ENCODE data around the gene C16orf74.

C16orf74 gene

DNA sequence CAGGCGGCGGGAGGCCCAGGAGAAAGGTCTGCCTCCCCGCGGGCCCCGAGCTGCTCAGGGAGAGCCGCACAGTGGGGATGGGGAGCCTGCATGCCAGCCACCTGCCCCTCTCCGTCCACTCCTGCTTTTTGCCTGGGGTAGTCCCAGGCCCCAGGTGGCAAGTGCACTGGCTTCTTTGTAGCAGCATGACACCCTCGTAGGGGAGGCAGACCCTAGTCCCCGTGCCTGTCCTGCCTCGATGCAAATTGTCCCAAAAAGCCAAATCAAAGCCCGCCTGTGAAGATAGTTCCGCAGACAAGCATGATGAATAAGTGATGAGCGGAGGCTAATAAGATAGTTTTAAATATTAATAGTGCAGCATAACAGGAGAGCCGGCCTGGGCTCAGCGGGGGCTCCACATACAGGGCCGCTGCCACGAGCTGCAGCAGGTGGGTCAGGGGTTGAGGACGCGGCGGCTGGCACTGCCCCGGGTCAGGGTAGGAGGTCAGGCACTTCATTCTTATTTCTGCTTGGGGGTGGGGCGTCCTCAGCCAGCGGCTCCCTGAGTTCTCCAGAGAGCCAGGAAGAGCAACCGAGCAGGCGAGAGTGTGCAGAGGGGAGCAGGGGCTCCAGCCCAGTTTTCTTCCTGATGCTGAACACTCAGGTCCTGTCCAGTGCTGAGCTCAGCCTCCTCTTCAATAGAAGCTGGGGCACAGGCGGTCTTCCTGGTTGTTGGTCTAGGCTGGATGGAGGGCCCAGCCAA, 89.0 kb downstream of the C16orf74 start:
- Histone ChIP-seq H3K36me3 (ENCODE audit: control insufficient read depth, insufficient read depth, low read length) (peaks cover 76% of the 10 kb centered on the region), H3K9me3 (ENCODE audit: control insufficient read depth, low read length) (no peaks in the 10 kb centered on the region), H3K4me3 (ENCODE audit: insufficient read depth, low read depth, low read length, poor library complexity, severe bottlenecking) (no peak overlapping the region), H3K4me1 (ENCODE audit: control insufficient read depth, insufficient read depth, low read length, poor library complexity, severe bottlenecking) (no peaks in the 10 kb centered on the region), H3K27me3 (replicated peaks; ENCODE audit: control insufficient read depth, insufficient read depth, low read length, poor library complexity, severe bottlenecking) (no peaks in the 10 kb centered on the region), H3K27ac (ENCODE audit: insufficient read depth, low read length, poor library complexity, severe bottlenecking) (no peak overlapping the region)
- DNase-seq, result no peak

DNA sequence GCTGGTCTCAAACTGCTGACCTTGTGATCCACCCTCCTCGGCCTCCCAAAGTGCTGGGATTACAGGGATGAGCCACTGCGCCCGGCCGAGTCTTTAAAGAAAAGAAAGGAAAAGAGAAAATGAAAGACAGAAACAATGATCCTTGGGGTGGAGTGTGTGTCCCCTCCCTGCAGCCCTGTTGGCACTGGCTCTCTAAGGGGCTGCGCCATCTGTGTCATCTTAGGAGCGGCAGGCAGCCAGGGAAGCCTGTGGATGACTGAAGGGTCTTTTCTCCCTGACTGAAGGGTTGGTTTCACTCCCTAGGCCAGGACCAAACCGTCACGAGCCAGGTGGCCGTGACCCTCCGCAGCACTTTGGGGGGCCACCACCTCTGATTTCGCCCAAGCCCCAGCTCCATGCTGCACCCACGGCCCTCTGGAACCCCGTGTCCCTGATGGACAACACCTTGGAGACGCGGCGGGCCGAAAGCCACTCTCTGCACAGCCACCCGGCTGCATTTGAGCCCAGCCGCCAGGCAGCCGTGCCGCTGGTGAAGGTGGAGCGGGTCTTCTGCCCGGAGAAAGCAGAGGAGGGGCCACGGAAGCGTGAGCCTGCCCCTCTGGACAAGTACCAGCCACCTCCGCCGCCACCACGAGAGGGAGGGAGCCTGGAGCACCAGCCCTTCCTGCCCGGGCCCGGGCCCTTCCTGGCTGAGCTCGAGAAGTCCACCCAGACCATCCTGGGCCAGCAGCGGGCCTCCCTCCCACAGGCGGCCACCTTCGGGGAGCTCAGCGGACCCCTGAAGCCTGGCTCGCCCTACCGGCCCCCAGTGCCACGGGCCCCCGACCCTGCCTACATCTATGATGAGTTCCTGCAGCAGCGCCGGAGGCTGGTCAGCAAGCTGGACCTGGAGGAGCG, 89.8 kb downstream of the C16orf74 start:
- DNase-seq, result no peak
- Histone ChIP-seq H3K9me3 (ENCODE audit: control insufficient read depth, low read length) (no peaks in the 10 kb centered on the region), H3K36me3 (ENCODE audit: control insufficient read depth, insufficient read depth, low read length) (peaks cover 74% of the 10 kb centered on the region), H3K27me3 (replicated peaks; ENCODE audit: control insufficient read depth, insufficient read depth, low read length, poor library complexity, severe bottlenecking) (no peaks in the 10 kb centered on the region), H3K27ac (ENCODE audit: insufficient read depth, low read length, poor library complexity, severe bottlenecking) (no peak overlapping the region), H3K4me1 (ENCODE audit: control insufficient read depth, insufficient read depth, low read length, poor library complexity, severe bottlenecking) (no peaks in the 10 kb centered on the region), H3K4me3 (ENCODE audit: insufficient read depth, low read depth, low read length, poor library complexity, severe bottlenecking) (no peak overlapping the region)

DNA sequence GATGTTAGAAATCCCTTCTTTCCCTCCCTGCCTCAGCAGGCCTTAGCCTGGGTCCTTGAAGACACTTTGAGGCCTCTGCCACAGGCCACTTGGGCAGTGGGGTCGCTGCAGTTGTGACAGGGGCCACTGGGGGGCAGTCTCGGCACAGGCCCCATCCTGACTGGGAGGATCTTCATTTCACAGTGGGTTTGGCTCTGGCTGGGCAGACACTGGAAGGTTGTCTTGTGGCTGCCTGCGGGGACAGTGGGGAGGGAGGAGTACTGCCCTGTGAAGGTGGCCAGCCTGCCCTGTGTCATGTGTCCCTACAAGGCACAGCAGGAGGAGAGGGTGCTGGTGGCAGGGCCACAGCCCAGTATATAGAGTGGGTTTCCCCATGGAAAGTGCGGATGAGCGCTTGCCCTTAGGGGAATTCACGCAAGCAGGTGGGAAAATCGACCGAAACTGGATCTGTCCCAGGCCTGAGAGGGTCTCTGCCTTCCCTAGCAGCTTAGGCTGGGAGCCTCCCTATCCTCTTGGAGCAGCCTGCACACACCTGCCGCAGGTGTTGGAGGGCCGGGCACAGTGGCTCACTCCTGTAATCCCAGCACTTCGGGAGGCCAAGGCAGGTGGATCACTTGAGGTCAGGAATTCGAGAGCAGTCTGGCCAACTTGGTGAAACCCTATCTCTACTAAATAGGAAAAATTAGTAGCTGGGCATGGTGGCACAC, 90.9 kb downstream of the C16orf74 start:
- H3K4me3 ChIP-seq (ENCODE audit: insufficient read depth, low read depth, low read length, poor library complexity, severe bottlenecking), result no peak overlapping the region
- H3K4me1 ChIP-seq (ENCODE audit: control insufficient read depth, insufficient read depth, low read length, poor library complexity, severe bottlenecking), result no peaks in the 10 kb centered on the region
- no peaks in the 10 kb centered on the region for H3K9me3 ChIP-seq (ENCODE audit: control insufficient read depth, low read length)
- H3K27me3 ChIP-seq (replicated peaks; ENCODE audit: control insufficient read depth, insufficient read depth, low read length, poor library complexity, severe bottlenecking), result no peaks in the 10 kb centered on the region
- peak in 2 of 3 donors; percentile 9 to 27 for DNase-seq
- peaks cover 70% of the 10 kb centered on the region for H3K36me3 ChIP-seq (ENCODE audit: control insufficient read depth, insufficient read depth, low read length)
- H3K27ac ChIP-seq (ENCODE audit: insufficient read depth, low read length, poor library complexity, severe bottlenecking), result no peak overlapping the region

DNA sequence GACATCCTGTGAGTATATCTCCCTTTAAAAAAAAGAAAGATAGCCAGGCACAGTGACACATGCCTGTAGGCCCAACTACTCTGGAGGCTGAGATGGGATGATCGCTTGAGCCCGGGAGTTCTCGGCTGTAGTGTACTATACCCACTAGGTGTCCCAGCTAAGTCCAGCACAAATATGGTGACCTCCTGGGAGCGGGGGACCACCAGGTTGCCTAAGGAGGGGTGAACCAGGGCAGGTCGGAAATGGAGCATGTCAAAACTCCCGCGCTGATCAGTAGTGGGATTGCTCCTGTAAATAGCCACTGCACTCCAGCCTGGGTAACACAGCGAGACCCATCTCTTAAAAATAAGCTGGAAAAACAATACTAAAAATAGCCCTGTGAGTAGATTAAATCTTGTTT, 91.6 kb downstream of the C16orf74 start:
- no peak for DNase-seq
- peaks cover 63% of the 10 kb centered on the region for H3K36me3 ChIP-seq (ENCODE audit: control insufficient read depth, insufficient read depth, low read length)
- H3K27ac ChIP-seq (ENCODE audit: insufficient read depth, low read length, poor library complexity, severe bottlenecking), result no peak overlapping the region

DNA sequence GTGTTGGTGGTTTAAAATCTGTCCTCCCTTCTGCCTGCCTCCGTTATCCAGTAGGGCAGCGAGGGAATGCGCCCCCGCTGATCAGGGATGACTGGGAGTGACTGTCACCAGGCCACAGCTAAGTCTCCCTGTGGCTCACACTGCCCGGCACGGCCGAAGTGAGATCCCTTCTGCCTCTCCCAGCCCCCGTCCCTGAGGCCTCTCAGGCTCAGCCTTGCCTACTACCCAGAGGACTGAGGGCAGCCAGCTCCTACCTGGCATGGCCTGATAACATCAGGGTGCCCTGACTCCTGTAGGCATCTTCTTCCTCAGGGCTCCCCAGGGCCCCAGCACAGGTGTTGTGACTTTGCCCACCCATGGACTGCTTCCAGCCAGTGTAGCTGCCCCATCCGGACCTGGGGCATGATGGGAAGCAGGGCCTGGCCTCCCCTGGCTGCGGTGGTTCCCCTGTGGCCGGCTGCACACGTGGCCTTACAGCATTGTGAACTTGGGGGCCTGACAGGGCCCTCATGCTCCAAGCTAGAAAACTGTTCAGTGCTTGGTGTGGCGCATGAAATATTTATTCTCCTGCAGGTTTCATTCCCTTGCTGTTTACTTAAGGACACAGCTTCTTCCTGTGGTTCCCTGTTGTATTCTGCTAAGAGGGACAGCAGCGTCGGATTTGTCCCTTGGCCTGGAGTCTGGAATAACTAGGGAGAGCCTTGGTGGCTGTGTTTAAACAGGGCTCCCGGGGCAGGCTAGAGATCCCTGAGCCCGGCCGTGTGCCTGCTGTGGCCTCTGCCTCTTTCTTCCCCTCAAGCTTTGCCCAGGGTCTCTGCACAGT, 92.2 kb downstream of the C16orf74 start:
- Histone ChIP-seq H3K36me3 (ENCODE audit: control insufficient read depth, insufficient read depth, low read length) (peaks cover 57% of the 10 kb centered on the region), H3K4me3 (ENCODE audit: insufficient read depth, low read depth, low read length, poor library complexity, severe bottlenecking) (no peak overlapping the region), H3K9me3 (ENCODE audit: control insufficient read depth, low read length) (no peaks in the 10 kb centered on the region), H3K4me1 (ENCODE audit: control insufficient read depth, insufficient read depth, low read length, poor library complexity, severe bottlenecking) (no peaks in the 10 kb centered on the region), H3K27me3 (replicated peaks; ENCODE audit: control insufficient read depth, insufficient read depth, low read length, poor library complexity, severe bottlenecking) (no peaks in the 10 kb centered on the region), H3K27ac (ENCODE audit: insufficient read depth, low read length, poor library complexity, severe bottlenecking) (no peak overlapping the region)
- no peak for DNase-seq

More for the DNA sequence above, 91.6 kb downstream of the C16orf74 start:
- no peaks in the 10 kb centered on the region for H3K9me3 ChIP-seq (ENCODE audit: control insufficient read depth, low read length)
- H3K4me1 ChIP-seq (ENCODE audit: control insufficient read depth, insufficient read depth, low read length, poor library complexity, severe bottlenecking), result no peaks in the 10 kb centered on the region
- no peak overlapping the region for H3K4me3 ChIP-seq (ENCODE audit: insufficient read depth, low read depth, low read length, poor library complexity, severe bottlenecking)
- no peaks in the 10 kb centered on the region for H3K27me3 ChIP-seq (replicated peaks; ENCODE audit: control insufficient read depth, insufficient read depth, low read length, poor library complexity, severe bottlenecking)

DNA sequence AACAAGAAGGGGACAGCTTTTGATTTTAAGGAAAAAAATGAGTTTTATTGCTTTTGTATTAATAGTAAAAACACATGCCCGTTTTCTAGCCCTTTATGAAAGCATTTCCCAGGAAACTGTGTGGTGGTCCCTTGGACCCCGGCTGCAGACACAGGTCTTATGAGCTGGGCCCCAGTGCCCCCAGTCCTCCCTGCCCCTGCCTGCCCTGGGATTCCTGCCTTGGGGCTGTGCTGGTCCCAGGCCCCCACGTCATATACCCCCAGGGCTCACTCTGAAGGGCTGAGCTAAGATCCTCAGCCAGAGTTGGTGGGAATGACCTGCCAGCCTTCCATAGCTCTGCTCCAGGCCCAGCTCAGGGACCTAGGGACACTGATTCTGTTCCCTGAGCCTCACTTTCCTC, 92.9 kb downstream of the C16orf74 start:
- Histone ChIP-seq H3K36me3 (ENCODE audit: control insufficient read depth, insufficient read depth, low read length) (peaks cover 53% of the 10 kb centered on the region), H3K27ac (ENCODE audit: insufficient read depth, low read length, poor library complexity, severe bottlenecking) (no peak overlapping the region), H3K9me3 (ENCODE audit: control insufficient read depth, low read length) (no peaks in the 10 kb centered on the region), H3K27me3 (replicated peaks; ENCODE audit: control insufficient read depth, insufficient read depth, low read length, poor library complexity, severe bottlenecking) (no peaks in the 10 kb centered on the region), H3K4me1 (ENCODE audit: control insufficient read depth, insufficient read depth, low read length, poor library complexity, severe bottlenecking) (no peaks in the 10 kb centered on the region), H3K4me3 (ENCODE audit: insufficient read depth, low read depth, low read length, poor library complexity, severe bottlenecking) (no peak overlapping the region)
- DNase-seq, result no peak
